Stimulated activated naive CD8-positive, alpha-beta T cell treated with anti-CD3 and anti-CD28 coated beads, Interleukin-15, Interleukin-2, amounts not matched to agents 100 U/mL and 50 U/mL, for 24 hours (primary cell): ENCODE measurements around the gene ATP8A1.

Experiments
- ATAC-seq: fragments of 150-1000 bp; cut with Tn5 transposase; one replicate; pipeline ENCODE4 v1.10.0; 2021
- DNase-seq: peaks from one replicate; pipeline ENCODE4 v3.0.0; 2021

The ATP8A1 gene

GRCh38 chr4:42568610-42569207 is 88.2 kb downstream of the ATP8A1 start:
- peak; percentile 93 for ATAC-seq
- peak; percentile 62 for DNase-seq

- DNase-seq: no peak
- no peak for ATAC-seq
Measured at GRCh38 chr4:42566835-42567234, 90.1 kb downstream of the ATP8A1 start.

GRCh38 chr4:42562016-42562415 is 94.9 kb downstream of the ATP8A1 start:
- ATAC-seq (no peak), DNase-seq (no peak)

- no peak for DNase-seq
- ATAC-seq: no peak
Measured at GRCh38 chr4:42561031-42561430, 95.9 kb downstream of the ATP8A1 start.

- ATAC-seq (no peak), DNase-seq (no peak)
Measured at GRCh38 chr4:42560467-42560861, 96.4 kb downstream of the ATP8A1 start.

GRCh38 chr4:42558156-42558555 is 98.7 kb downstream of the ATP8A1 start:
- DNase-seq (no peak), ATAC-seq (no peak)

- DNase-seq (no peak), ATAC-seq (no peak)
Measured at GRCh38 chr4:42555828-42556227, 101.1 kb downstream of the ATP8A1 start.

GRCh38 chr4:42554072-42554471 is 102.8 kb downstream of the ATP8A1 start:
- DNase-seq: no peak
- ATAC-seq: no peak

GRCh38 chr4:42549896-42550295 is 107.0 kb downstream of the ATP8A1 start:
- ATAC-seq (no peak), DNase-seq (no peak)

GRCh38 chr4:42547805-42548204 is 109.1 kb downstream of the ATP8A1 start:
- no peak for ATAC-seq
- no peak for DNase-seq

- DNase-seq (no peak), ATAC-seq (no peak)
Measured at GRCh38 chr4:42543762-42544161, 113.1 kb downstream of the ATP8A1 start.

- DNase-seq (no peak), ATAC-seq (no peak)
Measured at GRCh38 chr4:42543126-42543525, 113.8 kb downstream of the ATP8A1 start.

GRCh38 chr4:42541647-42542046 is 115.3 kb downstream of the ATP8A1 start:
- DNase-seq: no peak
- no peak for ATAC-seq

GRCh38 chr4:42533042-42533441 is 123.9 kb downstream of the ATP8A1 start:
- no peak for ATAC-seq
- no peak for DNase-seq

GRCh38 chr4:42531341-42532030 is 125.4 kb downstream of the ATP8A1 start:
- no peak for ATAC-seq
- DNase-seq: no peak

- DNase-seq (no peak), ATAC-seq (no peak)
Measured at GRCh38 chr4:42523066-42523718, 133.7 kb downstream of the ATP8A1 start.

GRCh38 chr4:42519803-42520417 is 137.0 kb downstream of the ATP8A1 start:
- ATAC-seq (no peak), DNase-seq (peak; percentile 55)

- no peak for DNase-seq
- ATAC-seq: no peak
Measured at GRCh38 chr4:42515156-42515884, 141.6 kb downstream of the ATP8A1 start.

GRCh38 chr4:42513748-42514492 is 143.0 kb downstream of the ATP8A1 start:
- no peak for ATAC-seq

GRCh38 chr4:42512226-42512625 is 144.7 kb downstream of the ATP8A1 start:
- DNase-seq (no peak), ATAC-seq (no peak)

More at GRCh38 chr4:42513748-42514492, 143.0 kb downstream of the ATP8A1 start:
- DNase-seq: no peak

GRCh38 chr4:42510225-42510624 is 146.7 kb downstream of the ATP8A1 start:
- DNase-seq (no peak), ATAC-seq (no peak)
